ENCODE results near the gene SLCO1B1. TPM values are rescaled to one million over a fixed set of nuclear protein-coding genes. Genes with fewer than 3 reads are reported as not detected.

The SLCO1B1 gene
- total and polyA plus RNA-seq, 2 experiments from 2014 or later: 0.24 to 0.50 TPM

DNA sequence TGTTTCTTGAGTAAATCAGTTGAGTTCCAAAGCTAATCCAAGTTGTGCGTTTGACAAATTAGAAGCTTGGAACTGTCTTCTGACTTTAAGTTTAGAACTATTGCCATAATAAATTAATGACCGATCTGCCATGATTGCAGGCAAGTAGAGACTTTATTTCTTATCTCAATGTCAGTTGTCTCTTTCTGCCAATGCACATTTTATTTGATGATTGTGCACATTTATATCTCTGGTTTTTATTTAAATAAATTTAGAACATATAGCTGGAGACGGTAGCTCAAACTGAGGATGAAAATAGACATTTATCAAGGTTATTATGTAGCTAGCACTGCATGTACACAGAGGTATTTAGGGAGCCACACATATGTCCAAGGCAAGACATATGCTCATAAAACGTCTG is 34.1 kb downstream of the SLCO1B1 start (continued):
- TF ChIP-seq, protein P1, sequence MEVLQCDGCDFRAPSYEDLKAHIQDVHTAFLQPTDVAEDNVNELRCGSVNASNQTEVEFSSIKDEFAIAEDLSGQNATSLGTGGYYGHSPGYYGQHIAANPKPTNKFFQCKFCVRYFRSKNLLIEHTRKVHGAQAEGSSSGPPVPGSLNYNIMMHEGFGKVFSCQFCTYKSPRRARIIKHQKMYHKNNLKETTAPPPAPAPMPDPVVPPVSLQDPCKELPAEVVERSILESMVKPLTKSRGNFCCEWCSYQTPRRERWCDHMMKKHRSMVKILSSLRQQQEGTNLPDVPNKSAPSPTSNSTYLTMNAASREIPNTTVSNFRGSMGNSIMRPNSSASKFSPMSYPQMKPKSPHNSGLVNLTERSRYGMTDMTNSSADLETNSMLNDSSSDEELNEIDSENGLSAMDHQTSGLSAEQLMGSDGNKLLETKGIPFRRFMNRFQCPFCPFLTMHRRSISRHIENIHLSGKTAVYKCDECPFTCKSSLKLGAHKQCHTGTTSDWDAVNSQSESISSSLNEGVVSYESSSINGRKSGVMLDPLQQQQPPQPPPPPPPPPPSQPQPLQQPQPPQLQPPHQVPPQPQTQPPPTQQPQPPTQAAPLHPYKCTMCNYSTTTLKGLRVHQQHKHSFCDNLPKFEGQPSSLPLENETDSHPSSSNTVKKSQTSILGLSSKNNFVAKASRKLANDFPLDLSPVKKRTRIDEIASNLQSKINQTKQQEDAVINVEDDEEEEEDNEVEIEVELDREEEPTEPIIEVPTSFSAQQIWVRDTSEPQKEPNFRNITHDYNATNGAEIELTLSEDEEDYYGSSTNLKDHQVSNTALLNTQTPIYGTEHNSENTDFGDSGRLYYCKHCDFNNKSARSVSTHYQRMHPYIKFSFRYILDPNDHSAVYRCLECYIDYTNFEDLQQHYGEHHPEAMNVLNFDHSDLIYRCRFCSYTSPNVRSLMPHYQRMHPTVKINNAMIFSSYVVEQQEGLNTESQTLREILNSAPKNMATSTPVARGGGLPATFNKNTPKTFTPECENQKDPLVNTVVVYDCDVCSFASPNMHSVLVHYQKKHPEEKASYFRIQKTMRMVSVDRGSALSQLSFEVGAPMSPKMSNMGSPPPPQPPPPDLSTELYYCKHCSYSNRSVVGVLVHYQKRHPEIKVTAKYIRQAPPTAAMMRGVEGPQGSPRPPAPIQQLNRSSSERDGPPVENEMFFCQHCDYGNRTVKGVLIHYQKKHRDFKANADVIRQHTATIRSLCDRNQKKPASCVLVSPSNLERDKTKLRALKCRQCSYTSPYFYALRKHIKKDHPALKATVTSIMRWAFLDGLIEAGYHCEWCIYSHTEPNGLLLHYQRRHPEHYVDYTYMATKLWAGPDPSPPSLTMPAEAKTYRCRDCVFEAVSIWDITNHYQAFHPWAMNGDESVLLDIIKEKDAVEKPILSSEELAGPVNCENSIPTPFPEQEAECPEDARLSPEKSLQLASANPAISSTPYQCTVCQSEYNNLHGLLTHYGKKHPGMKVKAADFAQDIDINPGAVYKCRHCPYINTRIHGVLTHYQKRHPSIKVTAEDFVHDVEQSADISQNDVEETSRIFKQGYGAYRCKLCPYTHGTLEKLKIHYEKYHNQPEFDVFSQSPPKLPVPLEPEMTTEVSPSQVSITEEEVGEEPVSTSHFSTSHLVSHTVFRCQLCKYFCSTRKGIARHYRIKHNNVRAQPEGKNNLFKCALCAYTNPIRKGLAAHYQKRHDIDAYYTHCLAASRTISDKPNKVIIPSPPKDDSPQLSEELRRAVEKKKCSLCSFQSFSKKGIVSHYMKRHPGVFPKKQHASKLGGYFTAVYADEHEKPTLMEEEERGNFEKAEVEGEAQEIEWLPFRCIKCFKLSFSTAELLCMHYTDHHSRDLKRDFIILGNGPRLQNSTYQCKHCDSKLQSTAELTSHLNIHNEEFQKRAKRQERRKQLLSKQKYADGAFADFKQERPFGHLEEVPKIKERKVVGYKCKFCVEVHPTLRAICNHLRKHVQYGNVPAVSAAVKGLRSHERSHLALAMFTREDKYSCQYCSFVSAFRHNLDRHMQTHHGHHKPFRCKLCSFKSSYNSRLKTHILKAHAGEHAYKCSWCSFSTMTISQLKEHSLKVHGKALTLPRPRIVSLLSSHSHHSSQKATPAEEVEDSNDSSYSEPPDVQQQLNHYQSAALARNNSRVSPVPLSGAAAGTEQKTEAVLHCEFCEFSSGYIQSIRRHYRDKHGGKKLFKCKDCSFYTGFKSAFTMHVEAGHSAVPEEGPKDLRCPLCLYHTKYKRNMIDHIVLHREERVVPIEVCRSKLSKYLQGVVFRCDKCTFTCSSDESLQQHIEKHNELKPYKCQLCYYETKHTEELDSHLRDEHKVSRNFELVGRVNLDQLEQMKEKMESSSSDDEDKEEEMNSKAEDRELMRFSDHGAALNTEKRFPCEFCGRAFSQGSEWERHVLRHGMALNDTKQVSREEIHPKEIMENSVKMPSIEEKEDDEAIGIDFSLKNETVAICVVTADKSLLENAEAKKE (CRISPR knock-in tag; IDR thresholded peaks at IDR 0.05): no peak
- TF ChIP-seq NANOG (IDR thresholded peaks at IDR 0.05; ENCODE audit: borderline replicate concordance) (no peak), JUNB (IDR thresholded peaks at IDR 0.05; ENCODE audit: unreplicated experiment) (no peak), ZNF331 (CRISPR knock-in tag; IDR thresholded peaks at IDR 0.05; ENCODE audit: low read depth) (no peak), EZH2 (IDR thresholded peaks at IDR 0.05; ENCODE audit: low read depth, unreplicated experiment) (no peak), ZNF114 (CRISPR knock-in tag; IDR thresholded peaks at IDR 0.05) (no peak), CREB1 (CRISPR knock-in tag; IDR thresholded peaks at IDR 0.05; ENCODE audit: low read depth) (no peak)
- TF ChIP-seq, protein P2, sequence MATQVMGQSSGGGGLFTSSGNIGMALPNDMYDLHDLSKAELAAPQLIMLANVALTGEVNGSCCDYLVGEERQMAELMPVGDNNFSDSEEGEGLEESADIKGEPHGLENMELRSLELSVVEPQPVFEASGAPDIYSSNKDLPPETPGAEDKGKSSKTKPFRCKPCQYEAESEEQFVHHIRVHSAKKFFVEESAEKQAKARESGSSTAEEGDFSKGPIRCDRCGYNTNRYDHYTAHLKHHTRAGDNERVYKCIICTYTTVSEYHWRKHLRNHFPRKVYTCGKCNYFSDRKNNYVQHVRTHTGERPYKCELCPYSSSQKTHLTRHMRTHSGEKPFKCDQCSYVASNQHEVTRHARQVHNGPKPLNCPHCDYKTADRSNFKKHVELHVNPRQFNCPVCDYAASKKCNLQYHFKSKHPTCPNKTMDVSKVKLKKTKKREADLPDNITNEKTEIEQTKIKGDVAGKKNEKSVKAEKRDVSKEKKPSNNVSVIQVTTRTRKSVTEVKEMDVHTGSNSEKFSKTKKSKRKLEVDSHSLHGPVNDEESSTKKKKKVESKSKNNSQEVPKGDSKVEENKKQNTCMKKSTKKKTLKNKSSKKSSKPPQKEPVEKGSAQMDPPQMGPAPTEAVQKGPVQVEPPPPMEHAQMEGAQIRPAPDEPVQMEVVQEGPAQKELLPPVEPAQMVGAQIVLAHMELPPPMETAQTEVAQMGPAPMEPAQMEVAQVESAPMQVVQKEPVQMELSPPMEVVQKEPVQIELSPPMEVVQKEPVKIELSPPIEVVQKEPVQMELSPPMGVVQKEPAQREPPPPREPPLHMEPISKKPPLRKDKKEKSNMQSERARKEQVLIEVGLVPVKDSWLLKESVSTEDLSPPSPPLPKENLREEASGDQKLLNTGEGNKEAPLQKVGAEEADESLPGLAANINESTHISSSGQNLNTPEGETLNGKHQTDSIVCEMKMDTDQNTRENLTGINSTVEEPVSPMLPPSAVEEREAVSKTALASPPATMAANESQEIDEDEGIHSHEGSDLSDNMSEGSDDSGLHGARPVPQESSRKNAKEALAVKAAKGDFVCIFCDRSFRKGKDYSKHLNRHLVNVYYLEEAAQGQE (IDR thresholded peaks at IDR 0.05; ENCODE audit: unreplicated experiment): no peak
- TF ChIP-seq, protein P3, sequence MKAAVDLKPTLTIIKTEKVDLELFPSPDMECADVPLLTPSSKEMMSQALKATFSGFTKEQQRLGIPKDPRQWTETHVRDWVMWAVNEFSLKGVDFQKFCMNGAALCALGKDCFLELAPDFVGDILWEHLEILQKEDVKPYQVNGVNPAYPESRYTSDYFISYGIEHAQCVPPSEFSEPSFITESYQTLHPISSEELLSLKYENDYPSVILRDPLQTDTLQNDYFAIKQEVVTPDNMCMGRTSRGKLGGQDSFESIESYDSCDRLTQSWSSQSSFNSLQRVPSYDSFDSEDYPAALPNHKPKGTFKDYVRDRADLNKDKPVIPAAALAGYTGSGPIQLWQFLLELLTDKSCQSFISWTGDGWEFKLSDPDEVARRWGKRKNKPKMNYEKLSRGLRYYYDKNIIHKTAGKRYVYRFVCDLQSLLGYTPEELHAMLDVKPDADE (IDR thresholded peaks at IDR 0.05): no peak

Measured in GM23338 (cell line).